Measurements from ENCODE around the gene CBFB. TPM values are rescaled to one million over a fixed set of nuclear protein-coding genes. Genes with fewer than 3 reads are reported as not detected.

CBFB gene
- total RNA-seq, 1 experiment from 2014 or later = 76.3 TPM

DNA sequence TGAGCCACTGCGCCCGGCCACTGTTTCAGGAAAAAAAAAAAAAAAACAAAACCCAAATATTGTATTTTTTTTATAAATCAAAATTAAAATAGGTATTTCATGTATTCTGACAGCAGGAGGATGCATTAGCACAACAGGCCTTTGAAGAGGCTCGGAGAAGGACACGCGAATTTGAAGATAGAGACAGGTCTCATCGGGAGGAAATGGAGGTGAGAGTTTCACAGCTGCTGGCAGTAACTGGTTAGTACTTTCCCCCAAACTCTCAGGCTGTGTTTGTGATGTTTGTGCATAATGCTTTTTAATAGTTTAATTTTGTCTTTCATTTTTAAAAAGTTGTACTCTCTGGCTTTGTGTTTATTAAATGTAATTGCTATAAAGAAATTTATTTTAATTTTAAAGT, 53.2 kb downstream of the CBFB start:
- Histone ChIP-seq H2BK15ac (ENCODE audit: low read depth, low read length) (no peak overlapping the region), H3K9ac (ENCODE audit: extremely low read depth, insufficient read length, low read length) (no peak overlapping the region), H2BK20ac (ENCODE audit: low read depth, low read length, poor library complexity, severe bottlenecking) (no peak overlapping the region), H3K23me2 (ENCODE audit: insufficient read length, low read depth, low read length, poor library complexity, severe bottlenecking) (no peaks in the 10 kb centered on the region), H3K27me3 (ENCODE audit: insufficient read depth, low read length) (no peaks in the 10 kb centered on the region), H3K9me3 (ENCODE audit: control insufficient read depth, low read depth, low read length) (no peaks in the 10 kb centered on the region), H3K4me1 (ENCODE audit: insufficient read depth, low read length) (no peaks in the 10 kb centered on the region), H3K79me1 (ENCODE audit: insufficient read depth, low read depth, low read length, poor library complexity, severe bottlenecking) (peaks cover 2% of the 10 kb centered on the region), H3K18ac (ENCODE audit: insufficient read length, low read depth, low read length) (no peak overlapping the region), H2BK5ac (ENCODE audit: insufficient read length, low read length) (no peak overlapping the region), H2BK120ac (ENCODE audit: low read depth, low read length, poor library complexity, severe bottlenecking) (no peak overlapping the region), H3K79me2 (ENCODE audit: insufficient read depth, low read length) (no peaks in the 10 kb centered on the region), H3K56ac (ENCODE audit: insufficient read length, low read depth, low read length) (no peak overlapping the region), H4K91ac (ENCODE audit: insufficient read length, low read depth, low read length) (no peak overlapping the region), H3K23ac (ENCODE audit: insufficient read length, low read depth, low read length) (no peak overlapping the region), H2BK12ac (ENCODE audit: insufficient read length, low read depth, low read length) (no peak overlapping the region), H3K14ac (ENCODE audit: insufficient read depth, low read length) (no peak overlapping the region), H4K5ac (ENCODE audit: insufficient read length, low read depth, low read length) (no peak overlapping the region), H4K20me1 (ENCODE audit: control insufficient read depth, insufficient read depth, insufficient read length) (no peaks in the 10 kb centered on the region), H3K4me2 (ENCODE audit: insufficient read depth, insufficient read length, low read length) (no peak overlapping the region), H3K27ac (ENCODE audit: insufficient read length, low read depth, low read length) (no peak overlapping the region), H3T11ph (ENCODE audit: low read length) (no peak overlapping the region), H3K4ac (ENCODE audit: low read depth, low read length) (no peak overlapping the region), H2AFZ (ENCODE audit: low read length) (no peak overlapping the region), H2AK5ac (ENCODE audit: insufficient read length, low read length) (no peak overlapping the region), H4K8ac (replicated peaks; ENCODE audit: insufficient read length, low read depth, low read length) (no peak overlapping the region)
- Mint-ChIP-seq H3K4me1 (no peaks in the 10 kb centered on the region), H3K27me3 (ENCODE audit: low read depth) (no peaks in the 10 kb centered on the region), H3K4me3 (no peak overlapping the region), H3K27ac (no peak overlapping the region), H3K9me3 (no peaks in the 10 kb centered on the region), H3K36me3 (ENCODE audit: insufficient read depth in 1 of 3, low read depth in 3 of 3) (peaks cover 0 to 19% (median 0%) of the 10 kb centered on the region in 3 experiments; a peak in 4 of 7 replicates)
- TF ChIP-seq CTCF (conservative IDR thresholded peaks at IDR 0.05) = no peak
- no CpG with 5 or more reads among the region's 6 CpGs for WGBS (ENCODE audit: extremely low coverage, insufficient read length, low lambda C conversion rate)
- DNase-seq = no peak
